HL-60 (cell line): Measurements from ENCODE around the gene TMEM154.

ENCODE experiments used
- DNase-seq, 2 experiments: peaks; one replicate each; pipeline ENCODE4 v3.0.0-alpha.2; 2010 to 2020; ENCODE audit warnings: low read depth in 1 of 2, low spot score in 1 of 2
- H3K27ac ChIP-seq: fragments of 250-450 bp; sonication (Bioruptor Pico); replicated peaks from 2 replicates; pipeline ENCODE4 v1.5.1; 2020; ENCODE audit warnings: mild to moderate bottlenecking, moderate library complexity
- H3K27me3 ChIP-seq: fragments of 250-450 bp; sonication (Bioruptor Pico); 2 replicates; pipeline ENCODE4 v1.5.1; 2021; ENCODE audit warnings: mild to moderate bottlenecking, moderate library complexity; ENCODE audit not compliant: insufficient read depth, poor library complexity, severe bottlenecking
- H3K4me3 ChIP-seq: replicated peaks from 2 replicates; pipeline ENCODE4 v1.5.1; 2011; ENCODE audit warnings: mild to moderate bottlenecking, control low read depth, low read length; ENCODE audit not compliant: insufficient read depth
- GABPA ChIP-seq: IDR thresholded peaks from 2 replicates; pipeline ENCODE4 v1.6.1; 2012; ENCODE audit warnings: low read depth
- POLR2AphosphoS5 ChIP-seq: IDR thresholded peaks from 2 replicates; pipeline ENCODE4 v1.6.1; 2012; ENCODE audit warnings: low read depth
- SPI1 ChIP-seq: IDR thresholded peaks from 2 replicates; pipeline ENCODE4 v1.6.1; 2012; ENCODE audit warnings: low read depth, mild to moderate bottlenecking, borderline replicate concordance
- TF ChIP-seq, protein P1 (sequence below): IDR thresholded peaks from 2 replicates; pipeline ENCODE4 v1.6.1; 2012; ENCODE audit warnings: low read depth; ENCODE audit not compliant: insufficient replicate concordance
- TF ChIP-seq, protein P2 (sequence below): IDR thresholded peaks from one replicate; pipeline ENCODE4 v1.5.1; 2011; ENCODE audit warnings: low read length, control low read depth, inconsistent platforms; ENCODE audit not compliant: insufficient read depth

The TMEM154 gene

DNA sequence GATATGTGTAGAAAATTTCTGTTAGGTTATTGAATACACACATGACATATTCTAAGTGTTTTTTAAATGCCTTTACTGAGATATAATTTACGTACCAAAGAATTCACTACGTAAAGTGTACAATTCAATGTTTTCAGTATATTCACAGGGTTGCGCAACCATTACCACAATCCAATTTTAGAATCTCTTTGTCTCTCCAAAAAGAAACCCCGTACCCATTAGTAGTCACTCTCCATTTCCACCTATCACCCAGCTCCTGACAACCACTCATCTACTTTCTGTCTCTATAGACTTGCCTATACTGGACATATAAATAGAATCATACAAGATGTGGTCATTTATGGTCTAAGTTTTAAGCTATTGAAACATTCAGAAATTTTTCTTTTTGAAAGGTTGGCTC, 90.9 kb downstream of the TMEM154 start:
- Histone ChIP-seq H3K27ac (no peak overlapping the region), H3K27me3 (no peaks in the 10 kb centered on the region), H3K4me3 (no peak overlapping the region)
- no peak for DNase-seq
- TF ChIP-seq SPI1 = no peak
- no peak for TF ChIP-seq GABPA
- no peak for TF ChIP-seq POLR2AphosphoS5
- TF ChIP-seq, protein P1, sequence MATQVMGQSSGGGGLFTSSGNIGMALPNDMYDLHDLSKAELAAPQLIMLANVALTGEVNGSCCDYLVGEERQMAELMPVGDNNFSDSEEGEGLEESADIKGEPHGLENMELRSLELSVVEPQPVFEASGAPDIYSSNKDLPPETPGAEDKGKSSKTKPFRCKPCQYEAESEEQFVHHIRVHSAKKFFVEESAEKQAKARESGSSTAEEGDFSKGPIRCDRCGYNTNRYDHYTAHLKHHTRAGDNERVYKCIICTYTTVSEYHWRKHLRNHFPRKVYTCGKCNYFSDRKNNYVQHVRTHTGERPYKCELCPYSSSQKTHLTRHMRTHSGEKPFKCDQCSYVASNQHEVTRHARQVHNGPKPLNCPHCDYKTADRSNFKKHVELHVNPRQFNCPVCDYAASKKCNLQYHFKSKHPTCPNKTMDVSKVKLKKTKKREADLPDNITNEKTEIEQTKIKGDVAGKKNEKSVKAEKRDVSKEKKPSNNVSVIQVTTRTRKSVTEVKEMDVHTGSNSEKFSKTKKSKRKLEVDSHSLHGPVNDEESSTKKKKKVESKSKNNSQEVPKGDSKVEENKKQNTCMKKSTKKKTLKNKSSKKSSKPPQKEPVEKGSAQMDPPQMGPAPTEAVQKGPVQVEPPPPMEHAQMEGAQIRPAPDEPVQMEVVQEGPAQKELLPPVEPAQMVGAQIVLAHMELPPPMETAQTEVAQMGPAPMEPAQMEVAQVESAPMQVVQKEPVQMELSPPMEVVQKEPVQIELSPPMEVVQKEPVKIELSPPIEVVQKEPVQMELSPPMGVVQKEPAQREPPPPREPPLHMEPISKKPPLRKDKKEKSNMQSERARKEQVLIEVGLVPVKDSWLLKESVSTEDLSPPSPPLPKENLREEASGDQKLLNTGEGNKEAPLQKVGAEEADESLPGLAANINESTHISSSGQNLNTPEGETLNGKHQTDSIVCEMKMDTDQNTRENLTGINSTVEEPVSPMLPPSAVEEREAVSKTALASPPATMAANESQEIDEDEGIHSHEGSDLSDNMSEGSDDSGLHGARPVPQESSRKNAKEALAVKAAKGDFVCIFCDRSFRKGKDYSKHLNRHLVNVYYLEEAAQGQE = no peak
- TF ChIP-seq, protein P2, sequence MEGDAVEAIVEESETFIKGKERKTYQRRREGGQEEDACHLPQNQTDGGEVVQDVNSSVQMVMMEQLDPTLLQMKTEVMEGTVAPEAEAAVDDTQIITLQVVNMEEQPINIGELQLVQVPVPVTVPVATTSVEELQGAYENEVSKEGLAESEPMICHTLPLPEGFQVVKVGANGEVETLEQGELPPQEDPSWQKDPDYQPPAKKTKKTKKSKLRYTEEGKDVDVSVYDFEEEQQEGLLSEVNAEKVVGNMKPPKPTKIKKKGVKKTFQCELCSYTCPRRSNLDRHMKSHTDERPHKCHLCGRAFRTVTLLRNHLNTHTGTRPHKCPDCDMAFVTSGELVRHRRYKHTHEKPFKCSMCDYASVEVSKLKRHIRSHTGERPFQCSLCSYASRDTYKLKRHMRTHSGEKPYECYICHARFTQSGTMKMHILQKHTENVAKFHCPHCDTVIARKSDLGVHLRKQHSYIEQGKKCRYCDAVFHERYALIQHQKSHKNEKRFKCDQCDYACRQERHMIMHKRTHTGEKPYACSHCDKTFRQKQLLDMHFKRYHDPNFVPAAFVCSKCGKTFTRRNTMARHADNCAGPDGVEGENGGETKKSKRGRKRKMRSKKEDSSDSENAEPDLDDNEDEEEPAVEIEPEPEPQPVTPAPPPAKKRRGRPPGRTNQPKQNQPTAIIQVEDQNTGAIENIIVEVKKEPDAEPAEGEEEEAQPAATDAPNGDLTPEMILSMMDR = no peak

DNA sequence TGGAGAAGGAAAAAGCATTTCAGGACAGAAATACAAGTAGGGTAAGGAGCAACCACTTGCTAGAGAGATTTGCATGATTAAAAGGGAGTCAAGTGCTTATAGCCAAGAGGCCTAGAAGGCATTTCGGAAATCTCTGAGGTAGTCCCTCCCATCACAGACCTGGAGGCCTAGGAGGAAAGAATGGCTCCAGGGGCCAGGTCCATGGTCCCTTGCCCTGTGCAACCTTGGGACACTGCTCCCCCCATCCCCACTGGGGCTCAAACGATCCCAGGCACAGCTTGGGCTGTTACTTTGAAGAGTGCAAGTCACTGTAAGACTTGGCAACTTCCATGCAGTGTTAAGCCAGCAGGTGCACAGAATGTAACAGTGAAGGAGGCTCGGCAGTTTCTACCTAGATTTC, 92.7 kb downstream of the TMEM154 start:
- H3K27me3 ChIP-seq = no peaks in the 10 kb centered on the region
- no peak overlapping the region for H3K27ac ChIP-seq
- DNase-seq = no peak
- no peak overlapping the region for H3K4me3 ChIP-seq
- TF ChIP-seq GABPA = no peak
- TF ChIP-seq, protein P1 = no peak
- TF ChIP-seq POLR2AphosphoS5 = no peak
- TF ChIP-seq, protein P2 = no peak
- no peak for TF ChIP-seq SPI1

DNA sequence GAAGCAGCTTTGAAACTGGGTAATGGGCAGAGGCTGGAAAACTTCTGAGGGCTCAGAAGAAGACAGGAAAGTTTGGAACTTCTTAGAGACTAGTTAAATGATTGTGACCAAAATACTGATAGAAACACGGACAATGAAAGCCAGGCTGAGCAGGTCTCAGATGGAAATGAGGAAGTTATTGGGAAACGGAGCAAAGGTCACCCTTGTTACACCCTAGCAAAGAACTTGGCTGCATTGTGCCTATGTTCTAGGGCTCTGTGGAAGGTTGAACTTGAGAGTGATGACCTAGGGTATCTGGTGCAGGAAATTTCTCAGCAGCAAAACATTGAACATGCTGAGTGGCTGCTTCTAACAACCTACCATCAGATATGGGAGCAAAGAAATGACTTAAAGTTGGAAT, 93.1 kb downstream of the TMEM154 start:
- Histone ChIP-seq H3K27me3 (no peaks in the 10 kb centered on the region), H3K27ac (no peak overlapping the region), H3K4me3 (no peak overlapping the region)
- DNase-seq = peak in 1 of 2 experiments; percentile 53
- TF ChIP-seq GABPA = no peak
- TF ChIP-seq POLR2AphosphoS5 = no peak
- TF ChIP-seq SPI1 = no peak
- TF ChIP-seq, protein P2 = no peak
- TF ChIP-seq, protein P1 = no peak
